Measurements from ENCODE around the gene UACA. TPM values are rescaled to one million over a fixed set of nuclear protein-coding genes. Genes with fewer than 3 reads are reported as not detected.

The UACA gene
- total and polyA plus RNA-seq, 9 of the 15 experiments (the other 6 are each of a cell fraction or from before 2014, with no cell fraction given), result 0.06 to 0.33 (median 0.15) TPM; not detected in 5

GRCh38 chr15:70702584-70702983 is 60.8 kb downstream of the UACA start:
- no peak overlapping the region for H3K4me3 ChIP-seq
- in situ Hi-C loops (cut with MboI), result no loop called here
- H3K27me3 ChIP-seq (ENCODE audit: control insufficient read depth in 2 of 2, insufficient read depth in 2 of 2, low read length in 2 of 2), result no peaks in the 10 kb centered on the region; a peak in 2 of 5 replicates
- no peak overlapping the region for H2AFZ ChIP-seq (ENCODE audit: low read depth, low read length)
- DNase-seq (ENCODE audit: extremely low read depth in 1 of 4, low spot score in 3 of 4) (no peak), FAIRE-seq (no peak), ATAC-seq (no peak)
- no peaks in the 10 kb centered on the region for H3K36me3 ChIP-seq (ENCODE audit: control insufficient read depth, insufficient read depth, low read length)
- H3K27ac ChIP-seq (ENCODE audit: extremely low read depth, low read depth, low read length), result no peak overlapping the region
- H4K20me1 ChIP-seq (replicated peaks; ENCODE audit: control insufficient read depth, insufficient read depth, low read length), result no peaks in the 10 kb centered on the region
- CTCF ChIA-PET (ENCODE audit: low intra/inter-chr PET ratio), result no interaction called here
- no TSS peak for BruUV-seq (replicated peaks)
- no peaks in the 10 kb centered on the region for H3K9me1 ChIP-seq (ENCODE audit: control insufficient read depth, insufficient read depth, low read length)
- no peak overlapping the region for H3K4me2 ChIP-seq (ENCODE audit: insufficient read depth, low read length)
- H3K4me1 ChIP-seq (replicated peaks in 1 of 2; ENCODE audit: control insufficient read depth in 2 of 2, insufficient read depth in 2 of 2, low read length in 2 of 2), result no peaks in the 10 kb centered on the region
- no peak overlapping the region for H3K9ac ChIP-seq (ENCODE audit: insufficient read depth in 1 of 2, low read depth in 2 of 2, low read length in 2 of 2)
- WGBS (ENCODE audit: insufficient coverage, low coverage, missing lambda C conversion rate), result 2% methylated on average over 2 of the region's 2 CpGs
- intact Hi-C loops (cut with micrococcal nuclease), result no loop called here
- POLR2A ChIA-PET, result interaction anchor here (1.6 kb wide), 1 partner anchor 9 kb away, joined by 4 read pairs; no protein-coding TSS in a partner anchor
- H3K9me3 ChIP-seq (replicated peaks; ENCODE audit: control insufficient read depth, insufficient read depth, low read depth, low read length), result no peaks in the 10 kb centered on the region
- no peaks in the 10 kb centered on the region for H3K79me2 ChIP-seq (ENCODE audit: control insufficient read depth, insufficient read depth, low read length)
- no peak for TF ChIP-seq ZNF75A (CRISPR knock-in tag; IDR thresholded peaks at IDR 0.05)
- TF ChIP-seq, protein P1, sequence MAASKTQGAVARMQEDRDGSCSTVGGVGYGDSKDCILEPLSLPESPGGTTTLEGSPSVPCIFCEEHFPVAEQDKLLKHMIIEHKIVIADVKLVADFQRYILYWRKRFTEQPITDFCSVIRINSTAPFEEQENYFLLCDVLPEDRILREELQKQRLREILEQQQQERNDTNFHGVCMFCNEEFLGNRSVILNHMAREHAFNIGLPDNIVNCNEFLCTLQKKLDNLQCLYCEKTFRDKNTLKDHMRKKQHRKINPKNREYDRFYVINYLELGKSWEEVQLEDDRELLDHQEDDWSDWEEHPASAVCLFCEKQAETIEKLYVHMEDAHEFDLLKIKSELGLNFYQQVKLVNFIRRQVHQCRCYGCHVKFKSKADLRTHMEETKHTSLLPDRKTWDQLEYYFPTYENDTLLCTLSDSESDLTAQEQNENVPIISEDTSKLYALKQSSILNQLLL (CRISPR knock-in tag; IDR thresholded peaks at IDR 0.05; ENCODE audit: borderline replicate concordance), result no peak

DNA sequence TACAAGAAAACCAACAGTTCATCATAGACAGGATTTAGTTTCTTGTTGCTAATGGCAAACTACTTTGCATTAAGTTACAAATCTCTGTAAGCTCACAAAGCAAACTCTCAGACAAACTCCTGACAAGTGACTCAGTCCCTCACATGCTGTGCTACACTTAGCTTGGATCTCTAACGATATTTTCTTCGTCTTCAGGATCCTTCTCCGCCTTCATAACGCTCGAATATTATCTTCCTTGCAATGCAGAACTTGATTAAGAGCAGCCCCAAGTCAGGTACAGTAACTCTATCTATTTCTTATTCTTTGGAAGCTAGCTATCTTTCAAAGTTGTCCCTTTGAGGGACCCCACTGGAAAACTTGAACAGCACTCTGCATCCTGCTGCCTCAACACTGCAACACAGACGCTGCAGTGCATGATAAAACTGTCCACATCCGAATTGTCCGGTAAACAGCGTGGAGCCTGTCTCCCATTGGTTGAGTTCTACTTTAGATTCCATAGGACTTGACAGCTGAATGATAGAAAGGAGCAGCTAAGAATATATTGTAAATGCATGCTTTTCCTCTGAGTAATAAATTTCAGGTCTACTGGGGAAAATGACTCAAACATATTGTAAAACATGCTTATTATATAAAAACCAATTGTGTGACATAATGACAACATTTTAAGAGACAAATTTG is 61.3 kb downstream of the UACA start:
- no peaks in the 10 kb centered on the region for H3K79me2 ChIP-seq (ENCODE audit: control insufficient read depth, insufficient read depth, low read length)

More for the DNA sequence above, 61.3 kb downstream of the UACA start:
- intact Hi-C loops (cut with micrococcal nuclease) (no loop called here), in situ Hi-C loops (cut with MboI) (no loop called here)
- 0% methylated on average over 9 of the region's 9 CpGs for WGBS (ENCODE audit: insufficient coverage, low coverage, missing lambda C conversion rate)
- no peaks in the 10 kb centered on the region for H4K20me1 ChIP-seq (replicated peaks; ENCODE audit: control insufficient read depth, insufficient read depth, low read length)
- no peaks in the 10 kb centered on the region for H3K36me3 ChIP-seq (ENCODE audit: control insufficient read depth, insufficient read depth, low read length)
- no TSS peak for BruUV-seq (replicated peaks)
- H3K27me3 ChIP-seq (ENCODE audit: control insufficient read depth in 2 of 2, insufficient read depth in 2 of 2, low read length in 2 of 2), result no peaks in the 10 kb centered on the region; a peak in 3 of 5 replicates
- H3K4me1 ChIP-seq (replicated peaks in 1 of 2; ENCODE audit: control insufficient read depth in 2 of 2, insufficient read depth in 2 of 2, low read length in 2 of 2), result no peaks in the 10 kb centered on the region
- no peaks in the 10 kb centered on the region for H3K9me1 ChIP-seq (ENCODE audit: control insufficient read depth, insufficient read depth, low read length)
- H3K4me3 ChIP-seq, result no peak overlapping the region
- TF ChIP-seq BMI1 (IDR thresholded peaks at IDR 0.05; ENCODE audit: low read length) (no peak), SRSF3 (IDR thresholded peaks at IDR 0.05; ENCODE audit: insufficient read depth, low read length) (no peak), ERF (CRISPR knock-in tag; IDR thresholded peaks at IDR 0.05) (no peak)
- TF ChIP-seq, protein P2, sequence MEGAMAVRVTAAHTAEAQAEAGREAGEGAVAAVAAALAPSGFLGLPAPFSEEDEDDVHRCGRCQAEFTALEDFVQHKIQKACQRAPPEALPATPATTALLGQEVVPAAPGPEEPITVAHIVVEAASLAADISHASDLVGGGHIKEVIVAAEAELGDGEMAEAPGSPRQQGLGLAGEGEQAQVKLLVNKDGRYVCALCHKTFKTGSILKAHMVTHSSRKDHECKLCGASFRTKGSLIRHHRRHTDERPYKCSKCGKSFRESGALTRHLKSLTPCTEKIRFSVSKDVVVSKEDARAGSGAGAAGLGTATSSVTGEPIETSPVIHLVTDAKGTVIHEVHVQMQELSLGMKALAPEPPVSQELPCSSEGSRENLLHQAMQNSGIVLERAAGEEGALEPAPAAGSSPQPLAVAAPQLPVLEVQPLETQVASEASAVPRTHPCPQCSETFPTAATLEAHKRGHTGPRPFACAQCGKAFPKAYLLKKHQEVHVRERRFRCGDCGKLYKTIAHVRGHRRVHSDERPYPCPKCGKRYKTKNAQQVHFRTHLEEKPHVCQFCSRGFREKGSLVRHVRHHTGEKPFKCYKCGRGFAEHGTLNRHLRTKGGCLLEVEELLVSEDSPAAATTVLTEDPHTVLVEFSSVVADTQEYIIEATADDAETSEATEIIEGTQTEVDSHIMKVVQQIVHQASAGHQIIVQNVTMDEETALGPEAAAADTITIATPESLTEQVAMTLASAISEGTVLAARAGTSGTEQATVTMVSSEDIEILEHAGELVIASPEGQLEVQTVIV (CRISPR knock-in tag; IDR thresholded peaks at IDR 0.05; ENCODE audit: borderline replicate concordance), result no peak
- ATAC-seq (no peak), DNase-seq (ENCODE audit: extremely low read depth in 1 of 4, low spot score in 3 of 4) (no peak), FAIRE-seq (no peak)
- POLR2A ChIA-PET, result interaction anchor here (1.6 kb wide), 1 partner anchor 9 kb away, joined by 4 read pairs; no protein-coding TSS in a partner anchor
- CTCF ChIA-PET (ENCODE audit: low intra/inter-chr PET ratio), result no interaction called here
- H3K4me2 ChIP-seq (ENCODE audit: insufficient read depth, low read length), result no peak overlapping the region
- no peak overlapping the region for H3K9ac ChIP-seq (ENCODE audit: insufficient read depth in 1 of 2, low read depth in 2 of 2, low read length in 2 of 2)
- H3K27ac ChIP-seq (ENCODE audit: extremely low read depth, low read depth, low read length), result no peak overlapping the region
- H3K9me3 ChIP-seq (replicated peaks; ENCODE audit: control insufficient read depth, insufficient read depth, low read depth, low read length), result no peaks in the 10 kb centered on the region
- no peak overlapping the region for H2AFZ ChIP-seq (ENCODE audit: low read depth, low read length)

Data from K562 (cell line).